NCI-H748 (cell line): ENCODE data around the gene MIOX.

ENCODE experiments used
- DNase-seq: peaks from one replicate; lab custom pipeline; 2025; ENCODE audit not compliant: unreplicated experiment; lab: John Stamatoyannopoulos, UW

Gene MIOX

DNA sequence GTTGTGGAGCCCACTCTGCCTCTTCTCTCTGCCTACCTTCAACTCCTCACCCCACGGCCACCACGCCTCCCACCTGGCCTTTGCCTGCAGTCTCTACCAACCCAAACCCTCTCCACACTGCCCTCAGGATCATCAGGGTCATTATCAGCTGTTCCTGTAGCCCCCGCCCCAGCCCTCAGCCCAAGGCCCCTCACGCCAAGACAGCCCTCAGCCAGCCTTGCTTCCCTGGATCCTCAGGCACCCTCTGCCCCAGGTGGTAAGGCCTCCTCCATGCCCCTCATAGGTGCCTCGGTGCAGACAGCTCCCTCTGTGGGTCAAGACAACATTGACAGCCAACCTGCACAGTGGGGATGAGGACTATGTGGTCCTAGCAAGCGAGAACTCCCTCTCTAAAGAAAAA, 13.6 kb upstream of the MIOX start:
- DNase-seq = peak; percentile 32

DNA sequence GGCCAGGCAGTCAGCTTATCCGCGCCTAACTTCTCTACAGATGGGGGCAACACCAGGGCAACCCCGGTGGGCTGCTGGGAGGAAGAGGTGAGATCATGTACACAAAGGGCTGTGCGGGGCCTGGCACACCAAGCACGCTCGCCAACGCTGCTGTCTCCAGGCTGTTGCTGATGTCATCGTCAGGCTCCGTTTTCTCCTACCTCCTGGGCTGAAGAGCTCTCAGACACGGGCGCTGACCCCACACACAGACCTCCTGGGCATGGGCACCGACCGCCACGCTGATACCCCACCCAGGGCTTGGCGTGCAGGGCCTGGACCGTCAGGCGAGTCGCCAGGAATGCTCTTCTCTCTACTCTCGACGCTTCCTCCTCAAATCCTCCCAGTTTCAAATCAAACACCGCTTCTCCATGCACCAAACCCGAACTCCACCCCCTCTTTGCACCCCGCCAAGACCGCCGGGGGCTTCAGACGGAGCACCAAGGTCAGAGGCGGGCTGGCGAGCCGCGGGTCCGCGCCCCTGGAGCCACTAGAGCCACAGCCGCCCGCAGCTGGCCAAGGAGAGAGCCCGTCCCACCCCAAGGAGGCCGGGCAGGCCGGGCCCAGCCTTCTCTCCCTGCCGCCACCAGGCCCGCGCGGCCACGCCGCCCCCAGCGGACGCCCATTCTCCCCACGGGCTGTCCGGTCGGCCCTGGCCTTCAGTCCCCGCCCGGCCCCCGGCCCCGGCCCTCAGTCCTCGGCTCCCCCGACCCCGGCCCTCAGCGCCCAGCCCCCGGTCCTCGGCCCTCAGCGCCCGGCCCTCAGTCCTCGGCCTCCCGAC, 12.6 kb upstream of the MIOX start:
- DNase-seq = peak; percentile 35

DNA sequence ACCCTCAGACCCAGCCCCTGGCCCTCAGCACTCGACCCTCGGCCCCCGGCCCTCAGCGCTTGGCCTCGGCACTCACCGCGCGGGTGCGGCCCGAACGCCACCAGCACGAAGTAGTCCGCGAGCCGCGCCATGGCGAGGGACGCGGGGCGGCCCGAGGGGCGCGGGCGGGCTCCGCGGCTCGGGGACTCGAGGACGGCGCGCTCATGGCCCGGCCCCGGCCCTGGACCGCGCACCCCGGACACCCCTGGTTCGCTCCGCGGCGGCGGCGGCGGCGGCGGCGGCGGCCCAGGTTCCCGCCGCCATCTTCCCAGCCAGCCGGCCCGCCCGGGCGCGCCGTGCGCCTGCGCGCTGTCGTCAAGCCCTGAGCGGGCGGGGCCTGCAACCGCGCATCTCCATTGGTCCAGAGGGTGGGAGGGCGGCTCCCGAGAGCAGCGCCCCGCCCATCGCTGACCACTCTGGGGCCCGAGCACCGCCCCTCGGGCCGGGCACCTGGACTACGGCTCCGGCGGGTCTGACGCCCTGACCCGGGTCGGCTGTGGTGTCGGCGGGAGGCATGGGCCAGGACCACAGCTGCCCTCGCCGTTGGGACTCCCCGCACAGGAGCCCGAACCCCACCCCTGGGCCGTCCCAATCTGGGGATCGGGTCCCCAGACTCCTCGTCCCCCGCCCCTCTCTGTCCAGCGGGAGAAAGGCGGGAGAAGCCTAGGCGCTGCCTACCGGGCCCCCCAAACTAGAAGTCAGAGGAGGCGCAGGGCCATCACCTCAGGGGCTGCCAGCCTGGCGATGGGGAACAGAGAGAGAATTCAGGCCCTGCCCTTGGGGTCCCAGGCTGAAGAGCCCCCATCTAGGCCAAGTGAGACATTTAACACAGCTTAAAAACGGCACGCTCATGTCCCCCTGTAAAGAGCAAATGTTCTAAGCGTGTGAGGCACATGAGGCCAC, 11.7 kb upstream of the MIOX start, which contains the start of gene SBF1:
Gene SBF1 (minus strand): TSS at position 326 of the 942 bp plus-strand sequence. CDS start 195 bp downstream, at position 131.
- DNase-seq = peak; percentile 92

DNA sequence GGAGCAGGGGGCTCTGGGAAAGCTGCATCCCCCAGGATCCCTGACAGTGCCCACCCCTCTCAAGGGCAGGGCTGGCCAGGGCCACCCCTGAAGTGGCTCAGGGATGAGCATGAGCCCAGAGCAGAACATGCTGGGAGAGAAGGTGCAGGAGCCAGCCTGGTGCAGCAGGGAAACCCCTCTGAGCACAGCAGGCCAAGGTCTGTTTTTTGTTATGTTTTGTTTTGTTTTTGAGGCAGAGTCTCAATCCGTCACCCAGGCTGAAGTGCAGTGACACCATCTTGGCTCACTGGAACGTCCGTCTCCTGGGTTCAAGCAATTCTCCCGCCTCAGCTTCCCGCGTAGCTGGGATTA, 11.0 kb upstream of the MIOX start:
- no peak for DNase-seq

DNA sequence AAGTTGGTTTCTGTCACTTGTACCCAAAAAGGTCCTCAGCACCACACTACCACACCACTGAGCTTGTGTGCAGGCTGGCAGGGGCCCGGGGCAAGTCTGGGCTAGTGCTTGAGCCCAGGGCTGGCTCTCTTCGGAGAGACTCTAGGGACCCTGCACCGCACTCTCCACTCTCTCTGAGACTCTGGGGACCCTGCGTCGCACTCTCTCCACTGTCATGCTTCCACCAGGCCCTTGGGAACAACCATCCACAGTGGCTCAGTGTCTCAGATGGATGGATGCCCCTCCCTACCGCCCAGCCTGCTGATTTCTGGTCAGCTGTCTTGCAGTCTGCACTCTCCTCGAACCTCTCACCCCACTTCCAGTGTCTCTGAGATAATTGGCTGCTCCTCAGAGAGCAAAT, 9.8 kb upstream of the MIOX start:
- DNase-seq = no peak

DNA sequence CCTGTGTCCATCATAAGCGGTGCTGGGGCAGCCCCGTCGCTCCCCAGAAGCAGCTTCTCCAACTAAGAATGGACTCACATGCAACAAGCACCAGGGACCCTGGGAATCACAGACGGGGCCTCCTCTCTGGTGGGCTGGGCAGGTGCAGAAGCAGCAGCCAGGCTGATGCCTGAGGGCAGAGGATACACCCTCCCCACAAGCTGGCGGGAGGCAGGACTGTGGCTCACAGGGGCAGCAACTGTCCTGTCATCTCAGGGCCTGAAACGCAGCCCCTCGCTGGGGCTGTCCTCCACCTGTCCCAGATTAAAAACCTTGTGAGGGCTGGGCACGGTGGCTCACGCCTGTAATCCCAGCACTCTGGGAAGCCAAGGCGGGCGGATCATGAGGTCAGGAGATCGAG, 8.7 kb upstream of the MIOX start:
- DNase-seq = no peak

DNA sequence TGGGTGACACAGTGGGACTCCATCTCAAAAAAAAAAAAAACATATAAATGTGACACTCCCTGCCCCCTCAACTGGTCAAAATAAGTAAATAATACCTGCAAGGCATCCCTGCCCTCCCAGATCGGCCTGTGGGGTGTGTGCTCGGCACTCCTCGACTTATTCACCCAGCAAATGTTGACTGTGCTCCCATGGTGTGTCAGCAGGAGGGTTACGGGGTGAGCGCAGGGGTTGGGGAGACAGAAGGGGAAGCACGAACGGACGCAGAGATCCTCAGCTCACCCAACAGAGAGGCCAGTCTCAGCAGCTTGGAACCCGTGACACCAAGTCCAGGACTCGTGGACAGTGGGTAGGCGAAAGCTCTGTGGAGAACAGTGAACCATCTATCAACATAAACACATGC, 6.9 kb upstream of the MIOX start:
- no peak for DNase-seq

DNA sequence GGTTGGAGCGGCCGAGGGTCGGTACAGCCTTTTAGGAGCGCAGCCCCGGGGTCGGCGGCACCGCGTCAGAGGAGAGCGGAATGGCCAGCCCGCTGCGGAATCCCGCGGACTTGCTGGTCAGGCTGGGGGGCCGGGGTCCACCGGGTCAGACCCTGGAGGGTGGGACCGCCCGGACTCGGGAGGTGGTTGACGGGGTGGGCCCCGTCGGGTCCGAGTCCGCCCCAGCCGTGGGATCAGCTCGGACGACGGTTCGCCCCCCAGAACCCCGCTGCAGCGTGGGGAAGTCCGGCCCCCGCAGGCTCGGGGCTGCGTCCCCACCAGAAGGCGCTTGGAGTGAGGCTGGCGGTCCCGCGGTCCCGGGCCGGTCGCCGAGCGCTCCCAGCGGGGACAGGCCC, 5.6 kb upstream of the MIOX start:
- DNase-seq = no peak

DNA sequence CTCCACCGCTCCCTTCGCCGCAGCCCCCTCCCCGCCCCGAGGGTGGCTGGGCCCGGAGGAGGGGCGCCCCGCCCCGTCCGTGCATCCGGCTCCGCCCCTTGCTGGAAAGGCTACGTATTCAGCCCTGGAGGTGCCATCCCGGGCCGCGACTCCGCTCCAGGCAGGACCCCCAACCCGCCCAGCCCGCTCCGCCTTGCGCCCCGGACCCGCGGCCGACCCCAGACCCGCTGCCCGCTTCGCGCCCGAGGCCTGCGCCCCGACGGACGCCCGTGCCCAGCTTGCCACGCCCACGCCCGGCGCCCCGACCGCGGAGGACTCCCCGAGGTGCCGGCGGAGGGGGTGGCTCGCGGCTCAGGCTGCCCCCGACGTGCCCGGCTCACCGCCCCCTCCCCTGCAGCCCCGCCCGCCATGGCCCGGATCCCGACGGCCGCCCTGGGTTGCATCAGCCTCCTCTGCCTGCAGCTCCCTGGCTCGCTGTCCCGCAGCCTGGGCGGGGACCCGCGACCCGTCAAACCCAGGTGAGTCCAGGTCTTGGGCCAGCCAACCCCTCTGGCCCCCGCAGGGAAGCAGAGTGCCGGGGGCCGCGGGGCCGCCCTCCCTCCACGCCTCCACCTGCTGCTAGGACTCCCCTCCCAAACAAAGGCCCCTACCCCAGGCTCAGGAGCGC, 5.1 kb upstream of the MIOX start, which contains the start of gene ADM2:
Gene ADM2 (plus strand): TSS at position 104 of the 667 bp plus-strand sequence. CDS start 305 bp downstream, at position 409.
- DNase-seq = peak; percentile 37

DNA sequence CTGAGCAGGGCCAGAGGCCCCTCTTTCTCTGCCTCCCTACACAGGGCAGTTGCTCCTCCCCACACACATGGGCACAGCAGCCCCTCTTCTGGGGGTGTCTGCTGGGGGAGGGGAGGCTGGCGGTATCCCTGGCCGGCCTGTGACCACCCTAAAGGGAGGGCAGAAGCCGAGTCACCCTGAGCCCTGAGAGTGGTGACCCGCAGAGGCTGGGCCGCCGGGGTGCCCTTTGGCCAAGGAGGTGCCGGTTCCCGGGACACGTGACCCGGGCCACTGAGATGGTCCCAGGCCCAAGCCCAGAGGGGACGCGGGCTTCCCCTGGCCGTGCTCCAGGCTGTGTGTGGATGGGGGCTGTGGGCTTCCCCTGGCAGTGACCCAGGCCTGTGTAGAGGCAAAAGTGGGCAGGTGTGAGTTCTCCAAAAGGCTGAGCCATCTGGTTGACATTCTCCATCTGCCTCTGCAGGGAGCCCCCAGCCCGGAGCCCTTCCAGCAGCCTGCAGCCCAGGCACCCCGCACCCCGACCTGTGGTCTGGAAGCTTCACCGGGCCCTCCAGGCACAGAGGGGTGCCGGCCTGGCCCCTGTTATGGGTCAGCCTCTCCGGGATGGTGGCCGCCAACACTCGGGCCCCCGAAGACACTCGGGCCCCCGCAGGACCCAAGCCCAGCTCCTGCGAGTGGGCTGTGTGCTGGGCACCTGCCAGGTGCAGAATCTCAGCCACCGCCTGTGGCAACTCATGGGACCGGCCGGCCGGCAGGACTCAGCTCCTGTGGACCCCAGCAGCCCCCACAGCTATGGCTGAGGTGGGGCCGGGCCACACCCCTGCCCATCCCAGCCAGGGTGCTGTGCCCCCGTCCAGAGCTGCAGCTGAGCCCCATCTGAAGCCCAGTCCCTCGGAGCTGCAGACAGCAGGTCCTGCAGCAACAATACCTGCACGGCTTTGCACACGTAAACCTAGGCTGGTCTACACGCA, 4.3 kb upstream of the MIOX start:
- no peak for DNase-seq

DNA sequence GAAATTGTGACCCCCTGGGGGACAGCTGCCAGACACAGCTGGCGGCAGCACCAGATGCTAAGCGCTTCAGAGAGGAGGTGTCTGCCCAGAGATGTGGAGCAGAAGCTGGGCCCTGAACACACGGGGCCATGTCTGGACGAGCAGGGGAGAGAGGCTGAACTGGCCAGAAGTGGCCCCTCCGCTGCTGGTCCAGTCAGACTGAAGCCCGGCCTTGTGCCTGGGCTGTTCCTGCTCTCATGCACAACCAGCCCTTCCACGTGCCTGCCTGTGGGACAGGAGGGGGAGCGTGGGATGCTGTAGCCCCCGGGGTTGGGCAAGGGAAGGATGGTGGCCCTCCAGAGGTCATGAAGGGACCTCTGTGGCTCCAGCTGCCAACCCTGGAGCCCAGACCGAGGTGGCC, 3.6 kb upstream of the MIOX start:
- no peak for DNase-seq

DNA sequence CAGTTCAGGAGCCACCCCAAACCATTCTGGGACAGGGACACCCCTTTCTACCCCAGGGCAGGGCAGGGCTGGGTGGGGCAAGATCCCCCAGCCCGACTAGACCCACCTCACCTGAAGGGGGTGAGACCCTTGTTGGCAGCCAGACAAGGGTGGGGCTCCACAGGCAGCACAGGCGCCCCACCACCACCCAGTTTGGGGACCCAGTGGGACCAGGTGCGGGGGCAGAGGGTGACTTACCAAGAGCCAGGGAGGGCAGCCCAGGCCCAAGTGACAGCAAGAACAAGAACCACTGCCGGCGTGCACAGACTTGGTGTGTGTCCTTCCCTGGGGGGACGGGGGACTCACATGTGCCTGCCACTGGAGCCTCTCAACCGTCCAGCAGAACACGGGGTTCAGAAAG, 3.1 kb upstream of the MIOX start:
- DNase-seq = no peak

DNA sequence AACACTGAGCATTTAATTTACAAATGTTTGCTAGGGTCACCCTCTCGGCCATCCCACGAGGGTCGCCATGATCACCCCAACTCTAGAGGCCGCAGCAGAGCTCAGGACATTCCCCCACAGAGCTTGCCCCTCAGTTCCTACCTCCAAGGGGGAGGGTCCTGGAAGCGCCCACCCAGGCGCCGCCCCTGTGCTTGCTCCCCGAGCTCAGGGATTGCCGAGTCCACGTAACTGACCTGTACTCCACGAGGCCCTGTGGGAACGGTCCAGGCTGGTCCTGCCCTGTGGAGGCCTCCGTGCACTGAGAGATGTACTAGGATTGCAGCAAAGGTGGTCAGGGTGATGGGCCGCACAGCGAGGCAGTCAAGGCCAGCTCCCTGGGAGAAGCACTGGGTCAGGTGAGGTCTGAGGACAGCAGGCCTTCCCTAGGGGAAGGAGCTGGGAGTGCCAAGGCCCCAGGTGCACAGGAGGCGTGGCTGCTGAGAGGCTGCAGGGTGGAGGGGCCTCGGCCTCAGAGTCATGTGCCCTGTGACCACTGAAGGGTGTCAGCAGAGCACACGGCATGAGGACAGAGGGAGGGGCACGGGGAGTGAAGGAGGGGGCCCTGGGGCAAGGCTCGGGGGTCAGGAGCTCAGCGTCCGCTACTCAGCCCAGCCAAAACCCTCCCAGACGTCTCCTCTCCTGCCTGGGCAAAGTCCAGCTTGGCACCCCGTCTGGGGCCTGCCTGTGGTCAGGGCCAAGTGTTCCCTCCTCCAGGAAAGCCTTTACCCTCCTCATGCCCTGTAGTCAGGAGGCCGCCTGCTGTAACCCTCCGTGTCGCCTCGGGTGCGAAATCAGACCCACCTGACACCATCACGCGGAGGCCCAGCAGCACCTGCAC, 2.4 kb upstream of the MIOX start:
- DNase-seq = no peak

DNA sequence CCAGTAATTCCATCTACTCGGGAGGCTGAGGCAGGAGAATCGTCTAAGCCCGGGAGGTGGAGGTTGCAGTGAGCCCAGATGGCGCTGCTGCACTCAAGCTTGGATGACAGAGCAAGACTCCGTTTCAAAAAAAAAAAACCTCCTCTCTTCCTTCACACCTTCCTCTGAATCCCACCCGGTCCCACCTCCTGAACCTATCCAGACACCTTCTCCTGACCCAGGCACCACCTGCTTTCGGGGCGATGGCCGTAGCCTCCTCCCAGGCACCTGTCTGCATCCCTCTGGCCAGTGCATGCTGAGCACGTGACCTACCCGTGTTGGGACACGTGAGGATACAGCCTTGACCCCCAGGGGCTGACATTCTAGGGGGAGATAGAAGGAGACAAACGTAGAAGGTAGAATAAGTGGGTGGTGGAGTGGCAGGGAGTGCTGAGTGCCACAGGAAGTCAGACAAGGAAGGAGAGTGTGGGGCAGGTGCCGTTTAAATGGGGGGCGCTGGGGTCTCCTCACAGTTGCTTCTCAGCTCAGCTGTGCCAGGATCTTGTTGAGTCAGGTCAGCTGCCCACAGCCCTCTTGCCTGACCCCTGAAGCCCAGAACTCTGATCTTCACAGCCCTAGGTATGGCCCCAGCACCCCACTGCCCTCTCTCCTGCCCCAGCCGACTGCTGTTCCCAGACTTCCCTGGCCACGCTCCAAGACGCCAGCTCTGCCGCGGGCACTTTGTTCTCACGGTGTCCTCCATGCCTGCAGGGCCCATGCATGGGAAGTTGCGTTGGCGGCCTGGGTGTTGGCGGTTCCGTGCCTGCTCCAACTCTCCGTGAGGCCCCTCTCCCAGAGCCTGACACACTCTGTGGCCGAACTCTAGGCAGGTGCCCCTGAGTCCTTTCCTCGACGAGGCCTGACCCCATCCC, 1.2 kb upstream of the MIOX start:
- no peak for DNase-seq

DNA sequence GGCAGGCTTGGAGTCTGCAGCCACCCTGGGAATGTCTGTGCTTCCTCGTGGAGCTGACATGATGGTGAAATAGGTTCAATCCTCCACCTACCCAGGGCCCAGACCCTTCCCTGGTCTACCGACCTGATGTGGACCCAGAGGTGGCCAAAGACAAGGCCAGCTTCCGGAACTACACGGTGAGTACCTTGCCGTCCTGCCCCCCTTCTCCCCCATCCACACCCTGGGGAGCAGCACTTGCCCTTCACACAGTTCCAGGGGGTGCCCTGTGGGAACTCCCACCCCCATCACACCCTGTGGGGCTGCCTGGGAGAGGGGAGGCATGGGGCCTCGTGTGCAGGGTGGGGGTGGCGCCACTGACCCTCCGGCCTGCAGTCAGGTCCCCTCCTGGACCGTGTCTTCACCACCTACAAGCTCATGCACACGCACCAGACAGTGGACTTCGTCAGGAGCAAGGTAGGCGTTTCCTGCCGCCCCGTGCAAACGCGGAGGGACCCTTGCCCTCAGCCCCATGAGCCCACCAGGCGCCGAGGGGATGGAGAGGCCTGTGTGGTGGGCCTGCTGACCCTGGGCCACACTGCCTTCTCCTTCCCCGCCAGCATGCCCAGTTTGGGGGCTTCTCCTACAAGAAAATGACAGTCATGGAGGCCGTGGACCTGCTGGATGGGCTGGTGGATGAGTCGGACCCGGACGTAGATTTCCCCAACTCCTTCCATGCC, 789 bp downstream of the MIOX start:
- DNase-seq = no peak

DNA sequence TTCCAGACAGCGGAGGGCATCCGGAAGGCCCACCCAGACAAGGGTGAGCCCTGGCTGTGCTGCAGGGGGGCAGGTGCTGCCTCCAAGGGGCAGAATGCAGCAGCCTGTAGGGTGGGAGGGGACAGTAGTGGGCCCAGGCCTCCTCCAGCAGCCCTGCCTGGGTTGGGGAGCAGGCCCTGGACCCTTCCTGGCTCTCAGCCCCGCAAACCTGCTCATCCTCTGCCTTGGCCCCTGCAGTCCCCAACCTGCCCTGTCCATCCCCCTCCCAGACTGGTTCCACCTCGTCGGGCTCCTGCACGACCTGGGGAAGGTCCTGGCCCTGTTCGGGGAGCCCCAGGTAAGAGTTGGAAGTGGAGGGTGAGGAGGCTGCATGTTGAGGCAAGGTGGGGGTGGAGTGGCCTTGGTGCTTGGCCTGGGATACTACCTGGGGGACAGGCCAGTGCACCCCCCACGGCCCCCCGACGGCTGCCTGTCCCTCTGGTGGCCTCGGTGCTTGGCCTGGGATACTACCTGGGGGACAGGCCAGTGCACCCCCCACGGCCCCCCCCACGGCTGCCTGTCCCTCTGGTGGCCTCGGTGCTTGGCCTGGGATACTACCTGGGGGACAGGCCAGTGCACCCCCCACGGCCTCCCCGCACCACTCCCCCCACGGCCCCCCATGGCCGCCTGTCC, 1.5 kb downstream of the MIOX start:
- no peak for DNase-seq

DNA sequence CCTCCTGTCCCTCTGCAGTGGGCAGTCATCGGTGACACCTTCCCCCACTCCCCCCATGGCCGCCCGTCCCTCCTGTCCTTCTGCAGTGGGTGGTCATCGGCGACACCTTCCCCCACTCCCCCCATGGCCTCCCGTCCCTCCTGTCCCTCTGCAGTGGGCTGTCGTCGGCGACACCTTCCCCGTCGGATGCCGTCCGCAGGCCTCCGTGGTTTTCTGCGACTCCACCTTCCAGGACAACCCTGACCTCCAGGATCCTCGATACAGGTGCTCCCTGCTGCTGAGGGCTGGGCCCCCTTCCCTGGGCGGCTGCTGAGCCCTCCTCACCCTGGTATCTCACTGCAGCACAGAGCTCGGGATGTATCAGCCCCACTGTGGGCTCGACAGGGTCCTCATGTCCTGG, 2.2 kb downstream of the MIOX start:
- no peak for DNase-seq
